ENCODE results near the gene CRYBA4.

Gene CRYBA4

DNA sequence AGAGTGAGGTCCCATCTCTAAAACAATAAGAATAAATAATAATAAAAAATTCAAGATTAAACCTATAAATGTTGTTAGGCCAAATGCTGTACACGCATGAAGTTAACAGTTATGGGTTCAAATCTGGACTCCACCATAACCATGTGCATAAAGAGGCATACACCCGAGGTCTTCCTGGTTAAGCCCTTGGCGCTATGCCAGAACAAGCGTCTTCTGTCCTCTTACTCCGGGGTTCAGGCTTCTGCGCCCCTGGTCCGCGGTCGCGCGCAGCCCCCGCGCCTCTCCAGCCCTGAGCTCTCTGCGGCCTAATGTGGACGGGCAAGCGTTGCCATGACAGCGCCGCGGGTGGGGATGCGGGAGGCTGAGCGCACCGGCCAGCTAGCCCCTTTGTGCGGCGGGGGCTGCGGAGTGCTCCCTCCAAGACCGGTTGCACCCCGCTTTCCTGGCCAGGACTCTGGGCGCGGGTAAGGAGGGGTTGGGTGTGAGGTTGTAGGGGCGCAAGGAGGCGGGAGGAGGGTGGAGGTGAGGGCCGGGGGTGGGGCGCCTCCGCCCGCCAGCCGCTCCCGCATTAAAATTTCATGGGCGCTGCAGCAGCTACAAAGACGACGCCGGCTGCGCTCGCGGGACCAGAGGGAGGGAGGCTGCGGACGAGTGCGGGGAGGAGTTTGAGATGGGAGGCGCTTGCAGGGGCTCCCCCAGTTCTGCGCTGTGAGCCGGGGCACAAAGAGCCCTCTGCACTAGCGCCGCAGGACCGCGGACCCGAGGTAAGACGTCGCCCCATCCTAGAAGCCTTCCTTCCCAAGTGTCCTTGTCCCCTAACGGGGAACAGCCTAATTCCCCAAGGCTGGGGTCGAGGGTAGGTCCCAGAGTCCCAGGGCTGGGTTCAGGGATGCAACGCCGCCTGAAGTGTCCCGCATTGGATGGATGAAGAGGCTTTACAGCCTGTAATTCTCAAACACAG lies 35.4 kb downstream of the CRYBA4 start, which contains the start of gene MIAT:
Gene MIAT, plus strand, starts transcription at position 698 of the 961 bp plus-strand sequence.
- H3K9ac ChIP-seq (ENCODE audit: insufficient read length): no peak within 1 kb of the TSS
- no peak within 1 kb of the TSS for H3K27ac ChIP-seq
- H3K9me3 ChIP-seq (ENCODE audit: low read depth, low read length): no peaks in the 10 kb centered on the region
- TF ChIP-seq FOXP2 (optimal IDR thresholded peaks at IDR 0.05; ENCODE audit: control extremely low read depth, extremely low read length, insufficient read depth): no peak
- no peak for TF ChIP-seq POLR2AphosphoS5 (IDR thresholded peaks at IDR 0.05; ENCODE audit: borderline replicate concordance, low read depth, low read length)
- no peak for TF ChIP-seq EZH2 (IDR thresholded peaks at IDR 0.05)
- H3K36me3 ChIP-seq (ENCODE audit: insufficient read depth, low read length): no peaks in the 10 kb centered on the region
- peak within 1 kb of the TSS; percentile 76 for H3K4me3 ChIP-seq
- DNase-seq (ENCODE audit: low read depth, low spot score): no peak

DNA sequence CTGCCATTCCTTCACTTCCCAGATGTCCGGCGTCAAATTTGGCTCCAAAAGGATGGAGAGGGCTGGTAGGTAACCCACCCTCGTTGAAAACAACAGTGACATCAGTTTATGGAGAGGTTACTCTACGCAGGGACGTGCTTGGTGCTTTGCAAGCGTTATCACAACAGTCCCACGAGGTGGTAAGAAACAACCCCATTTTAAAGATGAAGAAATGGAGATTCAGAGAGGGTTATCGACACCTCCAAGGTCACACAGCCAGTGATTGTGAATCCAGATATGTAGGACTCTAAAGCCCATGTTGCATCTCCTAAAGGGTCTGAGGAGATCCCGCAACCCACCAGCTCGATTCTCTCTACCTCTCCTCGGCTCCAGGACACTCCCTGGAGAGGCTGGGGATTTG lies 36.4 kb downstream of the CRYBA4 start:
- TF ChIP-seq EZH2 (IDR thresholded peaks at IDR 0.05) (no peak), FOXP2 (optimal IDR thresholded peaks at IDR 0.05; ENCODE audit: control extremely low read depth, extremely low read length, insufficient read depth) (no peak), POLR2AphosphoS5 (IDR thresholded peaks at IDR 0.05; ENCODE audit: borderline replicate concordance, low read depth, low read length) (no peak)
- Histone ChIP-seq H3K36me3 (ENCODE audit: insufficient read depth, low read length) (no peaks in the 10 kb centered on the region), H3K4me3 (peak overlapping the region; percentile 76), H3K9ac (ENCODE audit: insufficient read length) (no peak overlapping the region), H3K9me3 (ENCODE audit: low read depth, low read length) (no peaks in the 10 kb centered on the region), H3K27ac (no peak overlapping the region)
- no peak for DNase-seq (ENCODE audit: low read depth, low spot score)

- no peaks in the 10 kb centered on the region for H3K9me3 ChIP-seq (ENCODE audit: low read depth, low read length)
- peak overlapping the region; percentile 76 for H3K4me3 ChIP-seq
- TF ChIP-seq POLR2AphosphoS5 (IDR thresholded peaks at IDR 0.05; ENCODE audit: borderline replicate concordance, low read depth, low read length) (no peak; the same call in 1 of the 2 replicates), EZH2 (IDR thresholded peaks at IDR 0.05) (no peak), FOXP2 (optimal IDR thresholded peaks at IDR 0.05; ENCODE audit: control extremely low read depth, extremely low read length, insufficient read depth) (no peak)
- H3K36me3 ChIP-seq (ENCODE audit: insufficient read depth, low read length): no peaks in the 10 kb centered on the region
- 0 out of 2 replicates have a peak overlapping the region, but pooled peaks have one; percentile 30 for H3K27ac ChIP-seq
- peak overlapping the region; percentile 55 for H3K9ac ChIP-seq (ENCODE audit: insufficient read length)
- no peak for DNase-seq (ENCODE audit: low read depth, low spot score)
Measured at GRCh38 chr22:26658671-26659478, 37.1 kb downstream of the CRYBA4 start.

GRCh38 chr22:26660356-26660755 lies 38.6 kb downstream of the CRYBA4 start:
- TF ChIP-seq EZH2 (IDR thresholded peaks at IDR 0.05) (no peak), POLR2AphosphoS5 (IDR thresholded peaks at IDR 0.05; ENCODE audit: borderline replicate concordance, low read depth, low read length) (no peak), FOXP2 (optimal IDR thresholded peaks at IDR 0.05; ENCODE audit: control extremely low read depth, extremely low read length, insufficient read depth) (no peak)
- Histone ChIP-seq H3K4me3 (no peak overlapping the region), H3K9ac (ENCODE audit: insufficient read length) (no peak overlapping the region), H3K36me3 (ENCODE audit: insufficient read depth, low read length) (no peaks in the 10 kb centered on the region), H3K27ac (no peak overlapping the region), H3K9me3 (ENCODE audit: low read depth, low read length) (no peaks in the 10 kb centered on the region)
- DNase-seq (ENCODE audit: low read depth, low spot score): no peak

- H3K36me3 ChIP-seq (ENCODE audit: insufficient read depth, low read length): no peaks in the 10 kb centered on the region
- H3K27ac ChIP-seq: no peak overlapping the region
- H3K9ac ChIP-seq (ENCODE audit: insufficient read length): no peak overlapping the region
- H3K4me3 ChIP-seq: no peak overlapping the region
- no peak for DNase-seq (ENCODE audit: low read depth, low spot score)
- H3K9me3 ChIP-seq (ENCODE audit: low read depth, low read length): no peaks in the 10 kb centered on the region
- TF ChIP-seq POLR2AphosphoS5 (IDR thresholded peaks at IDR 0.05; ENCODE audit: borderline replicate concordance, low read depth, low read length) (no peak), FOXP2 (optimal IDR thresholded peaks at IDR 0.05; ENCODE audit: control extremely low read depth, extremely low read length, insufficient read depth) (no peak), EZH2 (IDR thresholded peaks at IDR 0.05) (no peak)
Measured at GRCh38 chr22:26660961-26661578, 39.3 kb downstream of the CRYBA4 start.

DNA sequence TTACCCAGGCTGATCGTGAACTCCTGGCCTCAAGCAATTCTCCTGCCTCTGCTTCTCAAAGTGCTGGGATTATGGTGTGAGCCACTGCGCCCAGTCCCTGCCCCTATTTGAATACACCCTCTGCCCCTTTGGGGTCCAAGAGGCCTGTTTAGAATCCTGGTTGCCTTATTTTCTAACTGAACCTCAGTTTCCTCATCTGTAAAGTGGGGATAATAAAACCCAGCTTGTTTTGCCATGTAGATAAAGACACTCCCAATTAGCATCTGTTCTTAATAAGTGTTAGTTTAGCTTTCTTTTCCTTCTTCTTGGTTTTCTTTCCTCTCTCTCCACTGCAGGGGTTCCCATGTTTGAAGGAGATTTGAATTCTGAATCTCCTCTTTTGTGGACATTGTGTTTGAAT lies 40.4 kb downstream of the CRYBA4 start:
- Histone ChIP-seq H3K9me3 (ENCODE audit: low read depth, low read length) (no peaks in the 10 kb centered on the region), H3K27ac (no peak overlapping the region), H3K36me3 (ENCODE audit: insufficient read depth, low read length) (no peaks in the 10 kb centered on the region), H3K4me3 (no peak overlapping the region), H3K9ac (ENCODE audit: insufficient read length) (no peak overlapping the region)
- TF ChIP-seq POLR2AphosphoS5 (IDR thresholded peaks at IDR 0.05; ENCODE audit: borderline replicate concordance, low read depth, low read length) (no peak), EZH2 (IDR thresholded peaks at IDR 0.05) (no peak), FOXP2 (optimal IDR thresholded peaks at IDR 0.05; ENCODE audit: control extremely low read depth, extremely low read length, insufficient read depth) (no peak)
- no peak for DNase-seq (ENCODE audit: low read depth, low spot score)

- no peaks in the 10 kb centered on the region for H3K36me3 ChIP-seq (ENCODE audit: insufficient read depth, low read length)
- H3K4me3 ChIP-seq: no peak overlapping the region
- H3K27ac ChIP-seq: no peak overlapping the region
- no peak for TF ChIP-seq POLR2AphosphoS5 (IDR thresholded peaks at IDR 0.05; ENCODE audit: borderline replicate concordance, low read depth, low read length)
- TF ChIP-seq EZH2 (IDR thresholded peaks at IDR 0.05): no peak
- TF ChIP-seq FOXP2 (optimal IDR thresholded peaks at IDR 0.05; ENCODE audit: control extremely low read depth, extremely low read length, insufficient read depth): no peak
- no peaks in the 10 kb centered on the region for H3K9me3 ChIP-seq (ENCODE audit: low read depth, low read length)
- no peak for DNase-seq (ENCODE audit: low read depth, low spot score)
- no peak overlapping the region for H3K9ac ChIP-seq (ENCODE audit: insufficient read length)
Measured at GRCh38 chr22:26663374-26663923, 41.7 kb downstream of the CRYBA4 start.
